IPS-20b (cell line): Measurements from ENCODE around the gene CFL2.

Source experiments
- H3K27ac ChIP-seq: one replicate; pipeline ENCODE4 v1.5.1; 2013; ENCODE audit warnings: low read length
- H3K27me3 ChIP-seq: 2 replicates; pipeline ENCODE4 v1.6.1; 2013; ENCODE audit warnings: mild to moderate bottlenecking, low read length, inconsistent platforms; ENCODE audit not compliant: insufficient read depth
- H3K36me3 ChIP-seq: 2 replicates; pipeline ENCODE4 v1.6.1; 2013; ENCODE audit warnings: low read depth, mild to moderate bottlenecking, inconsistent platforms, low read length, moderate library complexity; ENCODE audit not compliant: insufficient read depth
- H3K4me1 ChIP-seq: 2 replicates; pipeline ENCODE4 v1.6.1; 2013; ENCODE audit warnings: mild to moderate bottlenecking, control low read depth, inconsistent platforms, low read length, moderate library complexity; ENCODE audit not compliant: insufficient read depth
- H3K4me3 ChIP-seq: 2 replicates; pipeline ENCODE4 v1.5.1; 2013; ENCODE audit warnings: mild to moderate bottlenecking, low read length, inconsistent platforms
- H3K9ac ChIP-seq: 2 replicates; pipeline ENCODE4 v1.6.1; 2013; ENCODE audit warnings: low read depth, mild to moderate bottlenecking, inconsistent platforms, low read length, moderate library complexity
- H3K9me3 ChIP-seq: 2 replicates; pipeline ENCODE4 v1.6.1; 2013; ENCODE audit warnings: mild to moderate bottlenecking, low read depth, low read length, inconsistent platforms; ENCODE audit not compliant: insufficient read depth

Gene CFL2

DNA sequence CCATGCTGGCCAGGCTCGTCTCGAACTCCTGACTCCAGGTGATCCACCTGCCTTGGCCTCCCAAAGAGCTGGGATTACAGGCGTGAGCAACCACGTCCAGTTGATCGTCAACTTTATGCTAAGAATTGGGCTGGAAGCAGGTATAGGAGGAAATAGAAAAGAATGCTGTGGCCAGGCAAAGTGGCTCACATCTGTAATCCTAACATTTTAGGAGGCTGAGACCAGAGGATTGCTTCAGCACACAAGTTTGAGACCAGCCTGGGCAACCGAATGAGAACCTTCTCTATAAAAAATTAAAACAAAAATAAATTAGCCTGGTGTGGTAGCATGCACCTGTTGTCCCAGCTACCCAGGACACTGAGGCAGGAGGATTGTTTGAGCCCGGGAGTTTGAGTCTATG lies 47.4 kb downstream of the CFL2 start:
- H3K4me3 ChIP-seq: no peak overlapping the region
- H3K27ac ChIP-seq: no peak overlapping the region
- H3K4me1 ChIP-seq: no peaks in the 10 kb centered on the region
- no peaks in the 10 kb centered on the region for H3K27me3 ChIP-seq
- no peaks in the 10 kb centered on the region for H3K9me3 ChIP-seq
- no peak overlapping the region for H3K9ac ChIP-seq
- H3K36me3 ChIP-seq: no peaks in the 10 kb centered on the region

- H3K27me3 ChIP-seq: no peaks in the 10 kb centered on the region
- no peaks in the 10 kb centered on the region for H3K4me1 ChIP-seq
- H3K4me3 ChIP-seq: no peak overlapping the region
- H3K27ac ChIP-seq: no peak overlapping the region
- no peaks in the 10 kb centered on the region for H3K9me3 ChIP-seq
- H3K36me3 ChIP-seq: no peaks in the 10 kb centered on the region
- H3K9ac ChIP-seq: no peak overlapping the region
Observed at GRCh38 chr14:34665785-34666435, 48.5 kb downstream of the CFL2 start.

DNA sequence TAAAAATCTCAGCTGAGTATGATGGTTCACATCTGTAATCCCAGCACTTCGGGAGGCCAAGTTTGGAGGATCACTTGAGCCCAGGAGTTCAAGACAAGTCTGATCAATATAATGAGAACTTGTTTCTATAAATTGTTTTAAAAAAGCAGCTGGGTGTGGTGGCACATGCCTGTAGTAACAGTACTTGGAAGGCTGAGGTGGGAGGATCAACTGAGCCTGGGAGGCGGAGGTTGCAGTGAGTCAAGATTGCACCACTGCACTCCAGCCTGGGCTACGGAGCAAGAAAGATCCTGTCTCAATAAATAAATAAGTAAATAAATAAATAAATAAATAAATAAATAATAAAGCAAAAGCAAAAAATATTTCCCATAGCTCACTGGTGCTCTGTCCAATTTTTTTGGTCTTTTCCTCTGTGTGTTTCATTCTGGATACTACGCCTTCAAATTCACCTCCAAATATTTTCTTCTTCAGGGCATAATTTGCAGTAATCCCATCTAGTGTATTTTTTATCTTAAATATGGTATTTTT lies 51.8 kb downstream of the CFL2 start:
- Histone ChIP-seq H3K9me3 (no peaks in the 10 kb centered on the region), H3K4me3 (no peak overlapping the region), H3K27me3 (no peaks in the 10 kb centered on the region), H3K36me3 (no peaks in the 10 kb centered on the region), H3K9ac (no peak overlapping the region), H3K4me1 (no peaks in the 10 kb centered on the region), H3K27ac (no peak overlapping the region)

GRCh38 chr14:34660796-34661195 lies 53.6 kb downstream of the CFL2 start:
- H3K4me1 ChIP-seq: no peaks in the 10 kb centered on the region
- no peaks in the 10 kb centered on the region for H3K36me3 ChIP-seq
- H3K9me3 ChIP-seq: no peaks in the 10 kb centered on the region
- no peak overlapping the region for H3K27ac ChIP-seq
- no peak overlapping the region for H3K9ac ChIP-seq
- H3K27me3 ChIP-seq: no peaks in the 10 kb centered on the region
- H3K4me3 ChIP-seq: no peak overlapping the region
